Effector memory CD4-positive, alpha-beta T cell (primary cell): ENCODE data around the gene ZCCHC4.

Source experiments
- DNase-seq, 3 donors: peaks; one replicate each; pipeline ENCODE4 v3.0.0-alpha.2; 2020
- H3K27ac ChIP-seq: 2 replicates; pipeline ENCODE4 v1.7.0; 2013; ENCODE audit warnings: mild to moderate bottlenecking, low read length, moderate library complexity; ENCODE audit not compliant: insufficient read depth, poor library complexity, severe bottlenecking
- H3K27me3 ChIP-seq: replicated peaks from 2 replicates; pipeline ENCODE4 v1.7.0; 2013; ENCODE audit warnings: mild to moderate bottlenecking, low read length; ENCODE audit not compliant: insufficient read depth, control insufficient read depth, poor library complexity, severe bottlenecking
- H3K36me3 ChIP-seq: 2 replicates; pipeline ENCODE4 v1.7.0; 2013; ENCODE audit warnings: mild to moderate bottlenecking, low read length, moderate library complexity; ENCODE audit not compliant: control insufficient read depth, insufficient read depth
- H3K4me1 ChIP-seq: 2 replicates; pipeline ENCODE4 v1.7.0; 2013; ENCODE audit warnings: low read length, mild to moderate bottlenecking; ENCODE audit not compliant: control insufficient read depth, insufficient read depth, poor library complexity, severe bottlenecking
- H3K4me3 ChIP-seq: 2 replicates; pipeline ENCODE4 v1.7.0; 2013; ENCODE audit warnings: low read length, low read depth, mild to moderate bottlenecking; ENCODE audit not compliant: insufficient read depth, poor library complexity, severe bottlenecking
- H3K9me3 ChIP-seq: 2 replicates; pipeline ENCODE4 v1.7.0; 2013; ENCODE audit warnings: mild to moderate bottlenecking, low read length, moderate library complexity; ENCODE audit not compliant: control insufficient read depth

ZCCHC4 gene

DNA sequence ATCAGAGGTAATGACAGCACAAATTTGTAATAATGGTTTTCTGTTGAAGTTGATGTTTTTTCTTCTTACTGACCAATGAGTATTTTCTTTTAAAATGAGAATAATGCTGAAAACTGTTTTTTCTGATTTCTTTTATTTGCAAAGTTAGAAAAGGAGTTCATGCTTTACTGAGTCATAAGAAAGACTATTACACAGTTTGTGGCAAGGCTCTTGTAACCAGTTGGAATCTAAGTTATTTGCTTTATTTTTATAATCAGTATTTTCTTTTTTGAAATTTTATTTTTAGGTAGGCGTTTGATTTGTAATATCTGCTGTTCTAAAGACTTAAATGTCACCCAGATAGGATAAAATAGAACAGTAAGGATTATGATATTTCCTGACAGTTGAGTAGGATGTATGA is 89.9 kb downstream of the ZCCHC4 start:
- Histone ChIP-seq H3K4me1 (no peaks in the 10 kb centered on the region), H3K27me3 (no peaks in the 10 kb centered on the region), H3K9me3 (no peaks in the 10 kb centered on the region), H3K36me3 (peaks cover 75% of the 10 kb centered on the region), H3K27ac (no peak overlapping the region), H3K4me3 (no peak overlapping the region)
- no peak for DNase-seq

GRCh38 chr4:25403699-25404098 is 91.1 kb downstream of the ZCCHC4 start:
- no peaks in the 10 kb centered on the region for H3K9me3 ChIP-seq
- no peaks in the 10 kb centered on the region for H3K27me3 ChIP-seq
- H3K36me3 ChIP-seq = peaks cover 76% of the 10 kb centered on the region
- no peak for DNase-seq
- H3K27ac ChIP-seq = no peak overlapping the region
- H3K4me1 ChIP-seq = no peaks in the 10 kb centered on the region
- H3K4me3 ChIP-seq = no peak overlapping the region

DNA sequence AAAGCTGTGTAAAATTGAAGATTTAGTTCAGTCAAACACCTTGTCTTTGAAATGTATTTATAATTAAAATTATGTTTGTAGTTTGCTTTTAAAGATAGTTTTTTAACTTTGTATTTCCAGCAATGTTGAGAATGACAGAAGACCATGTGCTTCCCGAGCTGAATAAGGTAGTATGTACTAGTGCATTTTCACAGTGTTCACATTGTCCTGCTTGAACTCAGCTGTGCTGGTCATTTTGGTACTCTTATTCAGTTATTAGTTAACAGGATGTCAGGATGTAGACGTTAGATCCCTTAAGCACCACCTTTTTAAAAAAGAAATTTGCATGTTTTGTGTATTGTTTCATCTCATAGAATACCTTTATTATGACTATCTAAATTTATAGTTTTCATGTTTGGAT is 92.9 kb downstream of the ZCCHC4 start:
- no peaks in the 10 kb centered on the region for H3K9me3 ChIP-seq
- H3K27ac ChIP-seq = no peak overlapping the region
- peaks cover 78% of the 10 kb centered on the region for H3K36me3 ChIP-seq
- no peak for DNase-seq
- H3K4me3 ChIP-seq = no peak overlapping the region
- H3K27me3 ChIP-seq = no peaks in the 10 kb centered on the region
- H3K4me1 ChIP-seq = no peaks in the 10 kb centered on the region

GRCh38 chr4:25406081-25406692 is 93.6 kb downstream of the ZCCHC4 start:
- DNase-seq = no peak
- Histone ChIP-seq H3K27ac (no peak overlapping the region), H3K4me1 (no peaks in the 10 kb centered on the region), H3K4me3 (no peak overlapping the region), H3K27me3 (no peaks in the 10 kb centered on the region), H3K36me3 (peaks cover 77% of the 10 kb centered on the region), H3K9me3 (no peaks in the 10 kb centered on the region)

DNA sequence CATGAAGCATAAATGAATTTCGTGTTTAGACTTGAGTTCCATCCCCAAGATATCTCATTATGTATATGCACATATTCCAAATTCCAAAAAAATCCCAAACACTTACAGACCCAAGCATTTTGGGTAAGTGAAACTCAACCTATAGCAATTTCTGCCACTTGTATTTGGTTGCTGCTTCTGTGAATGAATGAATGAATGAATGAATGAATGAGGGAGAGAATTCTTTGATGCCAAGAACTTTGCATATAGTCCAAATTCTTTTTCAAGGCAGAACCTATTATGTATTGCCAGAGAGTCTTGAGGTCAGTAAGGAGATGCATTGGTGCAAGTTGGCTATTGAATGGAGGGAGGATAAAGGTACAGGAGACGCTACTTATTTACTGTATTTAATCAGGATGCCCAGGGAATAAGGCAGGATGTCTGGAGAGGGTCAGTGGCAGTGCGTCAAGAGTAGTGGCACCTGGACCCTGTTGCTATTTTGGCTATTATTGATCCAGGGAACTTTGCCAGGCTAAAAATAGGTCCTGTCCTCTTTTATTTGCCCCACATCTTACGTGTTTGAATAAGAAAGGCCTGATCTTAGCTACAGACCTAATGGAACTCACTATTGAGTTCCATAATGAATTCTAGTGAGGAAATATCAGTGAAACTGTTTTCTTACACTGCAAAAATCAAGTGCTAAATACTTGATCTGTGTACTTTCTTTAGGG is 98.4 kb downstream of the ZCCHC4 start:
- no peaks in the 10 kb centered on the region for H3K9me3 ChIP-seq
- no peaks in the 10 kb centered on the region for H3K4me1 ChIP-seq
- H3K4me3 ChIP-seq = no peak overlapping the region
- no peak overlapping the region for H3K27ac ChIP-seq
- no peaks in the 10 kb centered on the region for H3K27me3 ChIP-seq
- peaks cover 77% of the 10 kb centered on the region for H3K36me3 ChIP-seq
- no peak for DNase-seq

- Histone ChIP-seq H3K9me3 (no peaks in the 10 kb centered on the region), H3K27me3 (no peaks in the 10 kb centered on the region), H3K27ac (no peak overlapping the region), H3K36me3 (peaks cover 64% of the 10 kb centered on the region), H3K4me3 (no peak overlapping the region), H3K4me1 (no peaks in the 10 kb centered on the region)
- no peak for DNase-seq
These were observed 100.7 kb downstream of the ZCCHC4 start for GRCh38 chr4:25413261-25413660.

DNA sequence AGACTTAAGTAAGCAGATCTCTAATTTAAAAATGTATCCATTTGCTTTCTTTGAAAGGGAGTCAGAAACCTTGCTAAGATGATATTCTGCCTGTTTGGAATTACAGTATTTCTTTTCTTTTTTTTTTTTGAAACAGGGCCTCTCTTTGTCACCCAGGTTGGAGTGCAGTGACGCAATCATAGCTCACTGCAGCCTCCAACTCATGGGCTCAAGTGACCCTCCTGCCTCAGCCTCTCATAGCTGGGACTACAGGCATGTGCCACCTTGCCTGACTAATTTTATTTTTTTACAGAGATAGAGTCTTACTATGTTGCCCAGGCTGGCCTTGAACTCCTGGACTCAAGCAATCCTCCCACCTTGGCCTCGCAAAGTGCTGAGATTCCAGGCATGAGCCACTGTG is 104.4 kb downstream of the ZCCHC4 start:
- H3K4me1 ChIP-seq = no peaks in the 10 kb centered on the region
- peaks cover 33% of the 10 kb centered on the region for H3K36me3 ChIP-seq
- H3K9me3 ChIP-seq = no peaks in the 10 kb centered on the region
- DNase-seq = no peak
- no peak overlapping the region for H3K4me3 ChIP-seq
- no peak overlapping the region for H3K27ac ChIP-seq
- no peaks in the 10 kb centered on the region for H3K27me3 ChIP-seq
